GM19043 (cell line): ENCODE data around the gene DICER1.

Experiments used
- ATAC-seq: cut with Tn5 transposase; IDR thresholded peaks from one replicate; pipeline ENCODE4 v1.9.1; 2021; ENCODE audit warnings: low read depth; ENCODE audit not compliant: unreplicated experiment

Gene DICER1

DNA sequence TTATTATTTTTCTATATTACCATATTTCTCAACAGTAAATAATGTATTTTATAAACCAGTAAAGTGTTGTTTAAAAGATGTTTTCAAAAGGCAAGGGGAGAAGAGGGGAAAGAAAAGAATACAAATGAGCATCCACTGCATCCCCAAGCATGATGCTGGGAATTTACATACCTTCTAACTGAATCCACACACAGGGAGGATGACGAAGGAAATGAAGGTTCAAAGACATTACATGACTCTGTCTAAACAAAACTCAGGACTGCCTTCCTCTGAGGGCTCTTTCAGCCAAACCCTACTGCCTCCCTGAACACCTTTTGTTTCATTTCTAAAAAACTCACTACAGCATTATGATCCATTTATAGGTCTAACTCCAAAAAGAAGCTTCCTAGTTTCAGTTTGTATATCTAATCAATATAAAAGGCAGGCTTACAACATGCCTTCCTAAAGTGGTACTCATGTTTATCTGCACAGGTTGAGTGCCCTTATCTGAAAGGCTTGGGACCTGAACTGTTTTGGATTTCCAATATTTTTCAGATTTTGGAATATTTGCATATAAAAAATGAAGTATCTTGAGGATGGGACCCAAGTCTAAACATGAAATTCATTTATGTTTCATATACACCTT is 30.3 kb downstream of the DICER1 start:
- no peak for ATAC-seq

DNA sequence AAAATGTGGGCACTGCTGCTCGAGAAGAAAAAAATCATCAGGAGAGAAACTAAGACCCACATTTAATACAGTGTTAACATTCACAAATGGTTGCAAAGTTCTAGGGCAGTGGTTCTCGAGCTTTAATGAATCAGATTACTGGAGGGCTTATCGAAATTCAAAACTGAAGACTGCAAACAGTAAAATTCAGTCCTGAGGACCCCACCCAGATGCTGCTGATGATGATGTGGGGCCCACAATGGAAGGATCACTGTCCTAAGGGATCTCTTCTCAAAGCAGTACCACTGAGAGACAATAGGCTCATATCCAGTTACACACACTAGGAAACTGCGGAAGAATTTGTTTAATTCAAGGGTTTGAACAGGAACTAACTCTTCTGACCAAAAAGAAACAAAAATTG is 31.4 kb downstream of the DICER1 start:
- ATAC-seq, result no peak

DNA sequence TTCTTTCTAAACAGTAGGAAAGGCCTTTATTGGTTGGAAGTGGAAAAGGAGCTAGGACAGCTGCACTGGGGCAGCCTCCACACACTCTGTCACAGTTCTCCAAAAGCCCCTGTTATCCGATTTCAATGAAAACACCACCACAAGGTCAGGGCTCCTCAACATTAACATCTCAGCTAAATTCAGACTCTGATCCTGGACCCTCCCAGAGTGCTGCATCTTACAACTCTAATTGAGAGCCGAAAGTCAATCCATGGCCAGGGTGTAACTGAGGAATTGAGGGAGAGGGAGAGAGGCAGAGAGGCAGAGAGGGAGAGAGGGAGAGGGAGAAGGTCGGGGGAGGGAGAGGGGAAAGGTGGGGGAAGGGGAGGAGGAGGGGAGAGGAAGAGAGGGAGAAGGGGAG is 32.1 kb downstream of the DICER1 start:
- ATAC-seq, result no peak

DNA sequence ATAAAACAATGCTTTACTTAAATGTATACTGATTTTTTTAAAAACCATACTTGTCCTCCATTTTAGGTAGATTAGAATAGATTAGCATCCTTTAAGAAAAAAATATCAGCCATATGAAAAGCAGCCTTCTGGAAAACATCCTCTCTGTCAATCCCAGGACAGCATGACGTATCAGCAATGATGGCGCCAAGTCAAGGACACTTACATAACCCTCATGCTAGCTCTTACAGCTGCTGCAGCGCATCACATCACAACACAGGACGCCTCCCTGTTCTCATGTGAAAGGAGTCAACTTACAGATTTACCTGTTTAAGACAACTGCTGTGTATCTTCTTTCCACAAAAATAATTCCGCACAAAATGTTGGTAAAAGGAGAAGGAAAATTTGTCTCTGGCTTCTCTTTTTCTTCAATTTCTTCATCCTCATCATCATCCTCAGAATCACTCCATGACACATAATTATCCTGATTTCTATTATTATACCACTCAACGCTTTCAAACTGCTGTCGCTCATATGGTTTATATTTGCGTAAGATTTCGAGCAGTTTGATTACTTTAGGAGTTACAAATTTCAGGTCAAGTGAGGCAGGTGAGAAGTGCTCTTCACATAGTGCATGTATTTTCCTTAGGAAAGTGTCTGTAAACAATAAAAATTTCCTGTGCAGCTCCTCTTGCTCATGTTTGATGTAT is 33.3 kb downstream of the DICER1 start:
- ATAC-seq, result no peak

DNA sequence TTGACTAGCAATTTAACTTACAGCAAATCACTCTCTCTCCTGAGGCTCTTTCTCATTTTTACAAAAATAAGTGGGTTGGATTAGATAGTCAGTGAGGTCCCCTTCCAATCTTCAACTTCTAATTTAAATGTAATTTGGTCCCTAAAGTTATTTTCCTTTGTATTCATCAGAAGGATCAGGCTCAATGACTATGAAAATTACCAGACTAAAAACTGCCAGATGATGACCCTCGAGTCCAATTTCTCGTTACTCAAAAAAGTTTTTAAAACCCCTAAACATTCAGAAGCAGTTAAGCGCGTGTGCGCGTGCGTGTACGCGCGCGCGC is 34.7 kb downstream of the DICER1 start:
- ATAC-seq, result no peak

DNA sequence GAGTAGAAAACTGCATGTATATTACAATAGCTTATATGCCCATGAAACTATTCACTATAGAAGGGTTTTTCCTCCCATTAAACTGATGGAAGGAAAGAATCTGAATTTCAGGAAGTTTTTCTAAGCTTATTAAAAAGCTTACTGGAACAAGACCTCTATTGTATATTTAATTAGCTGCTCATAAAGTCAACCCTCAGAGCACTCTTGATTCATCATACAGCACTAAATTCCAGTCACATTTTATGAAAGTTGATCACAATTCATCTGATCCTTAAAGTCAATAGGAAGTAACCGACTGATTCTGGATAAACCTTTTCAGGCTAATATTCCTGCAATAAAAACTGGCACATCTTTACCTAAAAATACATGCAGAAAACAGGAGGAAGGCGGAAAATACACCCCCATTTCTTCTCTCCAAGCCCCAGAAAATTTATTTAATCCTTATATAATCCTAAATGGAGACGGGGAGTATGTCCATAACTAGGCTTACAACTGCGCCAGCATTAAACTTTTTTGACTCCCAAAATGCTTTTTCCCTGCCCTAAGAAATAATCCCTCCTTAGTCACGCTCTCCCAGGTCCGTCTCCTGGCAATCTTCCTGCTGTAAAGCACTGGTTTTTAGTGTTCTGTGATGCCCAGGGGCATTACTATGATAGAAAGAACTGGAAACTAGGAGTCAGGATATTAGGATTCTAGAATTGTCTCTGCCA is 35.3 kb downstream of the DICER1 start:
- no peak for ATAC-seq

DNA sequence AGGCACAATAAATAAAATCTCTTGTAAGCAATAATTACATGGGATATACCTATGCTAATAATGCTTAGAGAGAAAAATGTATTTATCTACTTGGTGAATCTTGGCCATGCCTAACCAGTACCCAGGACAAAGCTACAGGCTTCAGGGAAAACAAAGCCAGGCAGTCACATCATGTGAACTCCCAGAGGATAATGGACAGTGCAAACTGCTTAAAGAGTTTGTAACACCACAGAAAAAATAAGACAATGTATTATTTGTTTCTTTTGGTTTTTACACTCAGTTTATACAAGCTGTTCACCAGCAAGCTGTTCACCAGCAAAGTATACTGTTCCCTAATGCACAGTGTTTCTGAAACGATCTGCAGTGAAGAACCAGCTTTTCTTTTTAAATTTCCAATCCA is 38.0 kb downstream of the DICER1 start:
- no peak for ATAC-seq

DNA sequence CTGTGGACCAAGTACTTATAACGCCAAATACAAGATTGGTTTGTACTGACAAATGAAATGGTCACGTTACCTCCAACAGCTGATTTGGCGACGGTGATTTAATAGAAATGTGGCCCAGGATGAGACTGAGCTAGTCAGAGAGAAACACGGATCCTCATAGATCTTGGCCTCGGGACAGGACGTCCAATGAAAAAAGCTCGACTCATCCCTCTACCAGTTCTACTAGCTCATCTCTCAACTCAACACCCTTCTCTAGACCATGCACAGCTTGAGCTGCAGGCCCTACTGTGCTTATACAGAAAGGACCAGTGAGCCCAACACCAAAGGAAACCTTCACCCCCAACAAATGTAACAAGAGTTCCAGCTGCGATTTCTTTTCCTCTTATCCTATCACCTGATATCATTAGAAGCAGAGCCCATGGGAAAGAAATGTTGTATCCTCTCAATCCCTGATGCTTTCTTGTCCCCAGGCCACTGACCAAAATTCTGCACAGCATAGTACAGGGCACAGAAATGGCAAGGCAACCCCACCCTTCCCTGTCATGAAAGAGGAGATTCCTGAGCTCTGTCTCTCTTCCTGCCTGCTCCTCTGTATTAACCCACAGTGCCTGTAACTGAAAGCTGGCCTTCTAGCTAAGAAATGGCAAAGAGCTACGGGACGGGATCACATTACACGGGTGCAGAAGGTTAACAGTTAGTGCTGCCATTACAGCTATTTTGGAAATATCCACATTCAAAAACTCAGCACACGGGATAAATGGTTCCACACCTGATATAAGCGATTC is 39.2 kb downstream of the DICER1 start:
- ATAC-seq, result no peak

DNA sequence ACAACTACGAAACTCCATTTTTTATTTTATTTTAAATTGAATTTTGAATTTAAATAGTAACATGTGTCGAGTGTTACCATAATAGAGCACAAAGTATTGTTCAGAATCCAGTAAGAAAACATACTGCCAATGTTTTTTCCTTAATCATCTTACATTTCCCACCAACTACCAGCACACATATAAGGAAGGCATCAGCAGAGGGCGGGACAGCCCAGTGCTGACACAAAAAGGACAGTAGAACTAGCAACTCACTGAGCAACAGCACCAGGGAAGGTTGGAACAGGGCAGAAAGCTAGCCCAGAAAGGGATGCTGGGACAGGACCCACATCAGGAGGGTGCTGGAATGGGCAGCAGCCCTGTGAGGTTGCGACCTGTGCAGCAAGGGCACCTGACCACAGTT is 43.9 kb downstream of the DICER1 start:
- no peak for ATAC-seq

DNA sequence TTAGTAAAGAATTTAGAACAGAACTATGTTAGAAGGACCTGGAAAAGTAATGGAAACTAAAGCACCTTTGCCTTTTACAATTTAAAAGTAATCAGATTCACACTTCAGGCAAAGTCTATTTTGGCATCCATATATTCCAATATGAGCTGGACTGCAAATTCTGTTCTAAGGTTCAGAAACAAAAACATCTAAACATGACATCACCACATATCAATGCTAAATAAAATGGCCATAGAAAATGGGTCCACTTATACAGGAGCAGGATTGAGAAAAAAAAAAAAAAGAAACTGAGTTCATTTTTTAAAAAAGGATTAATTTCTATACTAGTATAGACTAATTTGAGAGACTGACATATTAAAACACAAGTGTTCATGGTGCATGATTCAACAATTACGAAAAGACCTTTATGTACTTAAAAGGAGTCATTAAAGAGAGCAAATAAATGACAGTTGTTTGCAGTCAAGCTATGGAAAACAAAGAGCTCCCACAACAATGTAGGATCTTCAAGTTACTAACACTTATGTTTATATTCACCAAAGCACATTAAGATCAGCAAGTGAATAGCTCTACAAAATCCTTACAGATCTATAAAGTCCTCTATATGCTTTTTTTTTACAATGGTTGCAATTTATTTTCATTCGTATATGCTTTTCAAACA is 45.7 kb downstream of the DICER1 start:
- ATAC-seq, result no peak

DNA sequence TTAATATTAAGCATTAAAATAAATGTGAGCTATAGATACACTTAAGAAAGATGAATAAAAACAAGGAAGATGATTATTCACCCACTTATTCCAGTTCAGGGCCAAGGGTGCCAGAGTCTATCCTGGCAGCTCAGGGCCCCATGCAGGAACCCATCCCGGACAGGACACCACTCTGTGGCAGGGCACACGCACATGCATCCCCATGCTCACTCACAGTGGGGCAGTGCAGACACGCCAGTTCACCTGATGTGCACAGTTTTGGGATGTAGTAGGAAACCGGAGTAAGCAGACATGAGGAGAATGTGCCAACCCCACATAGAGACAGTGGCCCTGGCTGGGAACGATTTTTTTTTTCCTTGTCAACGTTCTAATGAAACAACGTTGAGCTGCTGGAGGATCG is 47.2 kb downstream of the DICER1 start:
- ATAC-seq, result no peak

DNA sequence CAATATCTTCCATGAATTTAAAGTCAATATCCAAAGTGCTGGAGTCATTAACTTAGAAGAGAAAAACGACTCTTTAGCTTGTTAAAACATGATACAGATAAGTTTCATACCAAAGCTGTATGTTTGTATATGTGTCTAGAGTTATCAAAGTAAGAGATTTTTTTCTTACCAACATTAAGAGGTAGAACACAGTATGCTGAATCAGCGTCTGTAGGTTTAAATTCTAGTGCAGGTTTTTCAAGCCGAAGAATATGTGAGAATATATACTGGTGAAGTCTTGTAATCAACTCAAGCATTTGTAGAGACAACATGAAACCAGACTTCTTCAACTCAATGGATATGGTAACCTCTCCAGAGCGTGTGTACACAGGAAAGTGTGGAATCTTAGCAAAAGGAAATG is 49.6 kb downstream of the DICER1 start:
- no peak for ATAC-seq

DNA sequence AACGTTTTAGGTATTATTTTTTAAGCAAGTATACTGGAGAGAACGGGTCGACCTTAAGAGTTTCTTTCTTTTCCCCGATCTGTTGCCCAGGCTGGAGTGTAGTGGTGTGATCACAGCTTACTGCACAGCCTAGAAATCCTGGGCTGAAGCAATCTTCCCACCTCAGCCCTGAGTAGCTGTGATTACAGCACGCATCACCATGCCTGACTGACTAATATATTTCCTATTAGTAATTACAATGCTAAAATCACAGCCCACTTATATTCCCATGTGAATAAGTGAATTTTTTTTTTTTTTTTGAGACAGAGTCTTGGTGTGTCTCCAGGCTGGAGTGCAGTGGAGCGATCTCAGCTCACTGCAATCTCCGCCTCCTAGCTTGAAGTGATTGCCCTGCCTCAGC is 50.4 kb downstream of the DICER1 start:
- no peak for ATAC-seq

DNA sequence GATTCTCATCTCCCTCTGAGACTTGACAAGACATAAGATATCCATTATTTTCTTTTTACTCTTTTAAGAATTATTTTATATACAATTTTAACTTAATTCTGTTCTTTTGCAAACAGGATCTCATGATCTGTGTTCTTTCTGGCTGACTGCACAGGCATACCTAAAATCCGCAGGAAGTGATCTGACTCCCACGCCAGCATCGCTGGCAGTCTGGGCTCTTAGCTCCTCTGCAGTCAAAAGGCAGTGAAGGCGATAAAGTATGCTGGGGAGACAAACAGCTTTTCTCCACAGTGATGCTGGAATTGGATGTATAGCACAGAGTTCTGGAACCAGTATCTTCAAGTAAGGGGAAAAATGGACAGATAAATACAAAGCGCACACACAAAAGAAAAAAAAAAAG is 52.4 kb downstream of the DICER1 start:
- ATAC-seq, result no peak

DNA sequence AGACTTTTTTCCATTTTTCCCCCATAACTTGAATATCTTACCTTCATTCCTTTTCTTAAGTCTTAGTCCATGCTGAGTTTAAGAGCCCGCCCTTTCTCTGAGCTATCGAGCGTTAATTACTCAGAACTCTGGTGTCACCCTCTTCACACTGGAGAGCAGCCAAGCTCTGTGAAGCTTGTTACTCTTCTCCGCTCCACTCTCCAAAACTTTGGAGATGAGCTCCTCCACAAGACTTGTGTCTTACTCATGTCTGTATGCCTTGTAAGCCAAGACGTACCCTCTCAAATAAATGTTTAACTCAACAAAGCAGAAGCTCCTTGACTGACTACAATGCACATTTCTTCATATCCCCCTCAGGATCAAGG is 54.7 kb downstream of the DICER1 start:
- no peak for ATAC-seq

DNA sequence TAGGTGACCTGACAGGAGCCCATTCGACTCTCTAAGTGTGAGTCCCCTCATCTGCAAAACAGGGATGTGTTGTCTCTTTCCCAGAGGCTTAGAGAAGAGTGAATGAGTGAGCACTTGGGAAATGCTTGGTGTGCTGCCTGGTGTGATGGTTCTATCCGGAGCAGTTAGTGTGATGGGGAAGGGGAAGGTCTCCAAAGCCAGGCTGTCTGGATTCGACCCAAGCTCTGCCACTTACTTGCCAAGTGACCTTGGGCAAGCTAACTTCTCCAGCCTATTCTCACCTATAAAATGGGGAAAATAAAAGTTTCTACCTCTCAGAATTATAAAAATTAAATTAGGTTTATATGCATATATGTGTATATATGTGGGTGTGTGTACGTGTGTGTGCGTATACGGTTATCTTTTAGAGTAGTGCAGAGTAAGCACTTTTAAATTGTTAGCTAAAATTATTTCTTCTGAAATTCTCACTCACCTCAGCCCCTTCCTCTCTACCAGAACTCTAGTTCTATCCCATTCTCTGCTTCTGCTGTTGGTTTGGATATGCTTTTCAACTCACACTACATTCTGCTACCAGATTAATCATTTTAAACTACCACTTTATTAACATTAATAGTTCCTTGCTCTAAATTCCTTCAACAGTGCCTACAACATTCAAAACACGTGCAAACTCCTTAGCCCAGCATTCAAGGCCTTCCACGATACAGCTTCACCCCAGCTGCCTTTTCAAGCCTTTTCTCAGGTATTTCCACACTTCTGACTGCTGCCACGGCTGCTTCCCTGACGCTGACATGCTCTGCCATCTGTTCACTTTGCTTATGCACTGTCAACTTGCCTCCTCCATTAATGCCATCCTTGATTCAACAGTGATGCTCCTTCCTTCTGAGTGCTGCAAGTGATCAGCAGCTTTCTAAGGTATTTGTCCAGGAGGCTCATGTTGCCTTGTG is 55.3 kb downstream of the DICER1 start:
- ATAC-seq, result no peak

DNA sequence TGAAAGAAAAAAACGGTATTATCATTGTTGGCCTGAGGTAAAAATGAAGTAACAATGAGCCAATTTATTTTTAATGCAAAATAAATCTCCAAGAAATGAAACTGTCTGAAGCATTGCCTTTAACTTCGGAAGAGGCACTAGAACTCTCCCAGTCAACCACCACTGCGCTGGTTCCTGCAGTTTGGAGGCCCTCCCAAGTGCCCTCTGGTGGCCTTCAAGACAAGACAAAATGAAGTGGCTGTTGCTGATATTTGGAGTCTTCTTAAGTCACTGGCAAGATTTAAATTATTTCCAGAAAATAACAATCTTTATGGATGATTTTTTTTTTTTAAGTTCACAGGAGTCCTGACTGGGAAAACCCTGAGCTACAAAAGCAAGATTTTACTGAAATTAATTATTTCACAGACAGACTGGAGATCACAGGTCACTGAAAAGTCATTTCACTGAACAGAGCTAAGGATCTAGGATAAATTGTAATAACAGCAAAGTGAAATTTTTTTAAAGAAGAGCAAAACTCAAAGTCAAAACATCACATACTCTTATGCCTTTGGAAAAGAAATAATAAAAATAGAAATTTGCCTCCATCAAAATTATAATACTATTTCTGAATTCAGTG is 58.2 kb downstream of the DICER1 start:
- ATAC-seq, result no peak

DNA sequence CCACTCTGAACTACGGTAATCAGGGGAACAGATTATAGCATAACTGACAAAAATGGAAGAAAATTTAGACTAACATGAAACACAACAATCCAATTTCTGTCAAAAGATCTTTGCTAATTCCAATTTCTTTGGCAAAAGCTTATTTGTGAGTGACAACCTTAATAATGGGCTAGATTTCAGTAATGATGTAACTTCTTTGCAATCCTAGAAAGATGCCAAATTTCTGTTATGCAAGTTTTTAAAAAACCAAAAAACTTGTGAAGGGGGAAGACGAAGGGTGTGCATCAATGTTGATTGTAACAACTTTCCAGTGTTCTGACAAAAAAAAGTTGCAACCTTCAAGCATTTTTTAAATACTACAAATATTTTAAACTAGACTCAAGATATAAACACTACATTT is 59.9 kb downstream of the DICER1 start:
- no peak for ATAC-seq

DNA sequence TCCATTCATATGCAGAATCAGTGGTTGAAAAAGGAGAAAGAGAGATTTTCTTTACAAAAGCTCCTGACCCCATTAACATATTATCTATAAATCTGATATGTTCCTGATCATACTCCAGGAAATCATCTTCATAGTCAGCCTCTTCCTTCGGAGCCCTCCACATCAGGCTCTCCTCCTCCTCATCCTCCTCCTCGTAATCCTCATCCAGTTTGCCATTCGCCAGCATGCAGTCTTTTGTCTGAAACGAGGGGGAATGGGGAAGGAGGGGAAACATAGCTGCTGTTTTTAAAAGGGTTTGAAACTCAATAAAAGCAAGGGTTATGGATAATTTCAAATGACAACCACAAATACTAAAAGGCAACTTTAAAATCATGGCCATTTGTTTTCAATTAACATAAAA is 60.9 kb downstream of the DICER1 start:
- no peak for ATAC-seq
